AG09309 (cell line): ENCODE data around the gene SRRD.
"Not testable (repeated sequence)": the region's sequence is repeated elsewhere in the genome, so short reads cannot be mapped to it uniquely, and the experiment has no call there.

Experiments used
- DNase-seq: peaks from one replicate; pipeline ENCODE4 v3.0.0-alpha.2; 2010; ENCODE audit warnings: low read depth
- H3K4me3 ChIP-seq: 2 replicates; pipeline ENCODE4 v1.5.1; 2011; ENCODE audit warnings: mild to moderate bottlenecking, low read depth, low read length, moderate library complexity; ENCODE audit not compliant: control insufficient read depth
- CTCF ChIP-seq: IDR thresholded peaks from 2 replicates; pipeline ENCODE4 v1.5.1; 2011; ENCODE audit warnings: mild to moderate bottlenecking, low read depth, low read length, inconsistent platforms; ENCODE audit not compliant: insufficient read depth, control insufficient read depth; ENCODE audit errors: missing control alignments

The SRRD gene

GRCh38 chr22:26483439-26484359 is at the start of gene SRRD, which contains the start of gene HPS4:
SRRD (plus strand) TSS chr22:26483877; CDS start chr22:26483891, 14 bp downstream.
HPS4 (minus strand) TSS chr22:26483783; CDS start chr22:26481762, 2,021 bp downstream.
- TF ChIP-seq CTCF, result no peak
- peak within 1 kb of the TSS; percentile 93 for H3K4me3 ChIP-seq
- DNase-seq, result no peak

- DNase-seq, result no peak
- no peak for TF ChIP-seq CTCF
- no peak overlapping the region for H3K4me3 ChIP-seq
Observed at GRCh38 chr22:26435327-26436093, 48.2 kb upstream of the SRRD start.

GRCh38 chr22:26436903-26437515 is 46.7 kb upstream of the SRRD start:
- H3K4me3 ChIP-seq, result no peak overlapping the region
- no peak for TF ChIP-seq CTCF
- DNase-seq, result no peak

GRCh38 chr22:26437694-26438392 is 45.8 kb upstream of the SRRD start:
- TF ChIP-seq CTCF, result no peak
- no peak for DNase-seq
- no peak overlapping the region for H3K4me3 ChIP-seq

- not testable (repeated sequence) for H3K4me3 ChIP-seq, DNase-seq
Observed at GRCh38 chr22:26438776-26439175, 44.9 kb upstream of the SRRD start.

GRCh38 chr22:26439559-26439958 is 44.1 kb upstream of the SRRD start:
- no peak overlapping the region for H3K4me3 ChIP-seq
- DNase-seq, result no peak
- TF ChIP-seq CTCF, result no peak
